22Rv1 (cell line): Measurements from ENCODE around the gene PSMG4.
A peak's percentile ranks its signal among the peaks of the same experiment; 100 is the strongest.

Experiments
- H3K27ac ChIP-seq: fragments of 450-650 bp; 2 replicates; pipeline ENCODE4 v1.5.1; 2017
- ZFX ChIP-seq: fragments of 450-650 bp; IDR thresholded peaks from 2 replicates; pipeline ENCODE4 v1.6.1; 2017; ENCODE audit warnings: antibody characterized with exemption, borderline replicate concordance
- TF ChIP-seq, protein P1 (sequence below): fragments of 450-650 bp; IDR thresholded peaks from 2 replicates; pipeline ENCODE4 v1.5.1; 2017; ENCODE audit warnings: mild to moderate bottlenecking

Gene PSMG4

DNA sequence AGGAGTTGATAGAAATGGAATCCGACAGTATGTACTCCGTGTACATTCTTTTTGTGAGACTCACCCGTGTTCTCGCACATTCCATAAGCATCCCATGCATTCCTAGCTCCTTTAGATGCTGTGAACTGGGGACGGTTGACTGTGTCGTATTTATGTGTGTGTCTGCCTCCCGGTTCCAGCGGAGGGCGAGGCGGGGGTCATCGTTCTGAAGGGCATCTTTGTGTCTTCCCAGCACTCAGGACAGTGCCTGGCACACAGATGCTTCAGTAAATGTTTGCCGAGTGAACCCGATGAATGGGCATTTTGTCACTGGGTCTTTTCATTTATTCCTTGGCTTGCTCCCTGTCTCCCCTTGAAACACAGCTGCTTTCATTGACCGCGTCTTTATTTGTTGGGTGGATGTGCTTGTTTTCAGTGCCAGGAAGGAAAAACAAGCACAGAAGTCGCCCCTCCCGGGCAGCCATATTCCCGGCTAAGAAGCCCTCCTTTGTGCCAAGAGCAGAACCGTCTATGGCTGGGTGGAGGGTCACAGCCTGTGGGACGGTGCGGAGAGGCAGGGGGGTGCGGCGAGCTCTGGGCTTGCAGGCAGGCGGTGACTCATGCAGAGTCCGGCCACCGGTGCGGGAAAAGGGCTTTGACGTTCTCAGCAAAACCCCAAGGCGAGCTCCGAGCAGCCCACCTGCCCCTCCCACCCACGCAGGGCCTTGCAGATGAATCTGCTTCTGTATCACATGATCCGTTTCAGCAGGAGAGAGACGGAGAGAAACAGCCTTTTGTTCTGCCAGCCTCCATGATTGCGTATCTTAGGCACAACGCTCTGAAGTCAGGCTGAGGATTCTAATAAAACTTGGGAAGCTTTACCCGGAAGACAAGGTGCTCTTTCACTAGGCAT, 11.2 kb upstream of the PSMG4 start:
- TF ChIP-seq, protein P1, sequence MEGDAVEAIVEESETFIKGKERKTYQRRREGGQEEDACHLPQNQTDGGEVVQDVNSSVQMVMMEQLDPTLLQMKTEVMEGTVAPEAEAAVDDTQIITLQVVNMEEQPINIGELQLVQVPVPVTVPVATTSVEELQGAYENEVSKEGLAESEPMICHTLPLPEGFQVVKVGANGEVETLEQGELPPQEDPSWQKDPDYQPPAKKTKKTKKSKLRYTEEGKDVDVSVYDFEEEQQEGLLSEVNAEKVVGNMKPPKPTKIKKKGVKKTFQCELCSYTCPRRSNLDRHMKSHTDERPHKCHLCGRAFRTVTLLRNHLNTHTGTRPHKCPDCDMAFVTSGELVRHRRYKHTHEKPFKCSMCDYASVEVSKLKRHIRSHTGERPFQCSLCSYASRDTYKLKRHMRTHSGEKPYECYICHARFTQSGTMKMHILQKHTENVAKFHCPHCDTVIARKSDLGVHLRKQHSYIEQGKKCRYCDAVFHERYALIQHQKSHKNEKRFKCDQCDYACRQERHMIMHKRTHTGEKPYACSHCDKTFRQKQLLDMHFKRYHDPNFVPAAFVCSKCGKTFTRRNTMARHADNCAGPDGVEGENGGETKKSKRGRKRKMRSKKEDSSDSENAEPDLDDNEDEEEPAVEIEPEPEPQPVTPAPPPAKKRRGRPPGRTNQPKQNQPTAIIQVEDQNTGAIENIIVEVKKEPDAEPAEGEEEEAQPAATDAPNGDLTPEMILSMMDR: no peak
- TF ChIP-seq ZFX: no peak
- H3K27ac ChIP-seq: no peak overlapping the region

DNA sequence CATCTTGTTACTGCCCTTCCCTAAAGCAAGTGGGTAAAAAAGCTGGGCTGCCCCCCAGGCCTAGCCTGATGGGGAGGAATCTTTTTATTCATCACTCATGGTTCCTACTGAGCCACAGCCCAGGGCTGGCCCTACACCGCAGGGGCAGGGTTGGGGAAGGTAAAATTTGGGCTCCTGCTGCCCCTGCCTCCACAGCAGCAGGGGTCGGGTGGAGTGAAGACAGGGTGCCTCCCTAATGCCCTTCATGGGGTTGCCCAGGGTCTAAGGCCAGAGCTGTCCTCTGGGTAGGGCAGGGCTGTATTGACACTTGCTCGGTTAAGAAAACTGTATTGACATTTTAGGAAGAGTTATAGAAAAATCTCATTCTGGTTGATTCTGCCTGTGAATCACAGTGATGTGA, 8.9 kb upstream of the PSMG4 start:
- TF ChIP-seq ZFX: no peak
- TF ChIP-seq, protein P1: no peak
- no peak overlapping the region for H3K27ac ChIP-seq

DNA sequence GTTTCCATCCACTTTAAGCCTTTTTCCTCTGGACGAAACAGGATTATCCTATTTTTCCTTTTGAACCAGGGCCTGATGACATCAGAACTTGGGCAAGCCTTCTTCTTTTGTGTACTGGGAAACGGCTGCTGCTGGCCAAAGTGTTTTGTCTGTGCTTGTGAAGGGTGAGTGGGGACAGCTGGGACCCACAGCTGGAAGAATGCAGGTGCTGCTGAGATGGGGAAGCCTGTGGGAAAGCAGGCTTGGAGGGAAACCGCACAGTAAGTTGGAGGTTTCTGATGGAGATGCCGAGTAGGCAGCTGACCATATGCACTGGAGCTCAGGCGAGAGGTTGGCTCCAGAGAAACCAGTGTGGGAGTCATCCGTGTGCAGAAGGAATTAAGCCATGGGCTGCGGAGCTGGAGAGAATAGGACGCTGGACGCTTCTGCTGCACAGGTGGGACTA, 8.5 kb upstream of the PSMG4 start:
- TF ChIP-seq ZFX: no peak
- no peak overlapping the region for H3K27ac ChIP-seq

DNA sequence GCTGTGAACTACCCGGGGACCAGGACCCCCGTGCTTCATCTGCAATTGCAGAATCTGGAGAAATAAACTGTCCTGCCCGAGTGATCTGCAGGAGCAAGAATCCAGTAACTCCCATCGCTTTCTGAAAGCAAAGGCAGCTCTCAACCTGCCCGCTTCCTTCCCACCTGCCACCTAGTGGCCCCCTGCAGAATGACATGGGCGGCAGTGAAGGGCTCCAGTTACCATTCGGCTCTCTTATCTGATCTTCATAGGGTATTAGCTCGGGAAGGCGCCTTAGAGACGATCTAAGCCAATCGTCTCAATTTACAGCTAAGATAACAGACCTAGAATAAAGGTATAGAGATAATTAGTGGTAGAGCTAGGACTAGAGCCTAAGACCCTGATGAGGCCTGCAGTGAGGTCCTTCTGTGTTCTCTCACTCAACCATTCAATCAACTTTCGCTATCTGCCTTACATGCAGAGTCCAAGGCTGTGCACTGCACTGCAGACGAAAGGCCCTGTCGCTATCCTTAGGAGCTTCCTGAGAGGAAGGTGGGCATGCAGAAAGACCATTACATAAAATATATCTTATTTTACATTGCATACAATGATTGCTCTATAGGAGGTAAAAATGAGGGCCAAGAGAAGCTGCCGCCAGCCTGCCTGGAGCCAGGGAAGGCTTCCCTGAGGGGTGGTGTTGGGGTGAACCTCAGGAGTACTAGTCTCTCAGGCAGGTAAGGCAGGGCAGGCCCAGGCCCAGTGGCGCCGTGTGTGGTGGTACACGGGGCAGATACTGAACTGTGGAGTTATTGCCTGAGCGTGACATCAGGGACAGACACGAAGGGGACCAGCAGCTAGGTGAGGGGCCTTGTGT, 7.1 kb upstream of the PSMG4 start:
- no peak for TF ChIP-seq ZFX
- TF ChIP-seq, protein P1: peak; percentile 94
- H3K27ac ChIP-seq: no peak overlapping the region

DNA sequence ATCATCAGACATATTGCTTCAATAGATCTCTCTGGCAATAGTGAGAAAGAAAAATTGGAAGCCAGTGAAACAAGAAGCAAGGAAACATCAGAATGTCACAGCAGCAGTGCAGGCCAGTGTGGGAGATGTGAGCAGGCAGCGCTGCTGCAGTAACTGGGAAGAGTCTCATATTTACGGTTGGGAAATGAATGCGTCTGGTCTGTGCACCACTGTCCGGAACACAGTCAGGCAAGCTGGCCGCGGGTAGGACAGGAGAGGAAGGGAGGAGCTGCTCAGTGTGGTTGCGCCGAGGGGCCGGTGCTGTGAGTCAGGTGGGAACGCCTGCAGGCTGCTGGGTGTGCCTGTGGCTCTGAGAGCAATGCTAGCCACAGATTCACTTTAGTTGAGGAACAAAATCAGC, 6.4 kb upstream of the PSMG4 start:
- no peak overlapping the region for H3K27ac ChIP-seq
- TF ChIP-seq, protein P1: no peak

DNA sequence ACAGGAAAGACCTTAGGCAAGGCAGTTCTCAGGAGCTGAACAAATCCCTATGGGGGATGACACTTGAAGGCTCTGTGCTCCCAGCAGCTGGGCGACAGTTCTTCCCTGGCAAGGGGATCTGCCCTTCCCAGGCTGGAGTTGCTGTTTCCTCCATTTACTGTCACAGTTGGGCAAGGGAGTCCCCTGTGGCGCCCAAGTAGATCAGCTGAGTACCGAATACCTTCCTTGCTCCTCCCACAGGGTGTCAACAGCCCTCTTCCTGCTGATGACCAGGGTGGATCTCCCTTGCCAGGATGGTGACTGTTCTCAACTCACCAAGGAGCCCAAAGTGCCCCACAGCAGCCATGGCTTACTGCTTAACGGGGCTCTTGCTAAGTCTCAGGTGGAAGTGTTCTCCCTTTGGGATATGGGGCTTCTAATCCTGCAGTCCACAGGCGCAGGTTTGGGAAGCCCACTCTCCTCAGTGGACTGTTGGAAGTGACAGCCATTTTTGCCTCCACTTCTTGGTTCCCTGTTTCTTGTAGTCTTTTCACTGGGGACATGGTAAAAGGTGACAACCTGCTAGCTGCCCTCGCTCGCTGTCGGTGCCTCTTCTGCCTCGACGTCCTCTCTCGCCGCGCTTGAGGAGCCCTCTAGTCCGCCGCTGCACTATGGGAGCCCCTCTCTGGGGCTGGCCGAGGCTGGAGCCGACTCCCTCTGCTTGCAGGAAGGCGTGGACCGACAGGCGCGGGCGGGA, 5.7 kb upstream of the PSMG4 start:
- H3K27ac ChIP-seq: no peak overlapping the region
- TF ChIP-seq, protein P1: no peak
- TF ChIP-seq ZFX: no peak

DNA sequence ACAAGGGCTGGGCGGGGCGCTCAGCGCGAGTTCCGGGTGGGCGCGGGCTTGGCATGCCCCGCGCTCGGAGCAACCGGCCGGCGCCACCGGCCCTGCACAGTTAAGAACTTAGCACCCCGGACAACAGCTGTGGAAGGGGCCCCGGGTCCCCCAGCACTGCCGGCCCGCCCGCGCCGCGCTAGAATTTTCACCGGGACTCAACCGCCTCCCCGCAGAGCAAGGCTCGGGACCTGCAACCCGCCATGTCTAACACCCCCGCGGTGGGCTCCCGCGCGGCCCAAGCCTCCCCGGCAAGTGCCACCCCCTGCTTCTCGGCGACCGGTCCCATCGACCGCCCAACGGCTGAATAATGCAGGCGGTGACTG, 5.2 kb upstream of the PSMG4 start:
- H3K27ac ChIP-seq: no peak overlapping the region
- no peak for TF ChIP-seq ZFX
- TF ChIP-seq, protein P1: no peak
